ENCODE data around the gene IFT52. TPM values are rescaled to one million over a fixed set of nuclear protein-coding genes. Genes with fewer than 3 reads are reported as not detected.

Gene IFT52
- total RNA-seq, 2 donors from 2014 or later: 5.7 to 8.1 TPM

DNA sequence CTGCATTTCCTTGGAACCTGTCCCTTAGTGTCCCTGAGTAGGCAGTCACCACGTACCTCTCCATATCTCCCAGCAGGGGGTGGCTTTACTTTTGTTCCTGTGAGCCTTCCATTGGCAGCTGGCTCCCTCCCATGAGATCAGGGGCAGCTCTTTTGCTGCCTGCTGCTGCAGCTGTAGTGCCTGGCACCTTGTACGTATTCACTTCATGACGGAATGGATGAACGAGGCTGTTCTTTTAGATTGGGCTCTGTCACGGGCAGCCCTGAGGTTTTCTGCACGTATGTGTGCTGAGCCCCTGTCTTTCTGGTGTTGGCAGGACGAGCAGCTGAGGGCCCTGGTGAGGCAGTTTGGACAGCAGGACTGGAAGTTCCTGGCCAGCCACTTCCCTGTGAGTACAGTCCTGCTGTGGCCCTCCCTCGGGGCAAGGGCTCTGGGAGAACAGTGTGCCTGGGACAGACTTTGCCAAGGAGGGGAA lies 90.8 kb downstream of the IFT52 start:
- H3K4me1 ChIP-seq: no peaks in the 10 kb centered on the region
- H3K27me3 ChIP-seq: no peaks in the 10 kb centered on the region
- DNase-seq (ENCODE audit: low spot score): no peak
- TF ChIP-seq, protein P1, sequence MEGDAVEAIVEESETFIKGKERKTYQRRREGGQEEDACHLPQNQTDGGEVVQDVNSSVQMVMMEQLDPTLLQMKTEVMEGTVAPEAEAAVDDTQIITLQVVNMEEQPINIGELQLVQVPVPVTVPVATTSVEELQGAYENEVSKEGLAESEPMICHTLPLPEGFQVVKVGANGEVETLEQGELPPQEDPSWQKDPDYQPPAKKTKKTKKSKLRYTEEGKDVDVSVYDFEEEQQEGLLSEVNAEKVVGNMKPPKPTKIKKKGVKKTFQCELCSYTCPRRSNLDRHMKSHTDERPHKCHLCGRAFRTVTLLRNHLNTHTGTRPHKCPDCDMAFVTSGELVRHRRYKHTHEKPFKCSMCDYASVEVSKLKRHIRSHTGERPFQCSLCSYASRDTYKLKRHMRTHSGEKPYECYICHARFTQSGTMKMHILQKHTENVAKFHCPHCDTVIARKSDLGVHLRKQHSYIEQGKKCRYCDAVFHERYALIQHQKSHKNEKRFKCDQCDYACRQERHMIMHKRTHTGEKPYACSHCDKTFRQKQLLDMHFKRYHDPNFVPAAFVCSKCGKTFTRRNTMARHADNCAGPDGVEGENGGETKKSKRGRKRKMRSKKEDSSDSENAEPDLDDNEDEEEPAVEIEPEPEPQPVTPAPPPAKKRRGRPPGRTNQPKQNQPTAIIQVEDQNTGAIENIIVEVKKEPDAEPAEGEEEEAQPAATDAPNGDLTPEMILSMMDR (IDR thresholded peaks at IDR 0.05): no peak
- H3K4me3 ChIP-seq: no peak overlapping the region
- no peaks in the 10 kb centered on the region for H3K9me3 ChIP-seq
- H3K36me3 ChIP-seq: no peaks in the 10 kb centered on the region
- no peak overlapping the region for H3K27ac ChIP-seq

DNA sequence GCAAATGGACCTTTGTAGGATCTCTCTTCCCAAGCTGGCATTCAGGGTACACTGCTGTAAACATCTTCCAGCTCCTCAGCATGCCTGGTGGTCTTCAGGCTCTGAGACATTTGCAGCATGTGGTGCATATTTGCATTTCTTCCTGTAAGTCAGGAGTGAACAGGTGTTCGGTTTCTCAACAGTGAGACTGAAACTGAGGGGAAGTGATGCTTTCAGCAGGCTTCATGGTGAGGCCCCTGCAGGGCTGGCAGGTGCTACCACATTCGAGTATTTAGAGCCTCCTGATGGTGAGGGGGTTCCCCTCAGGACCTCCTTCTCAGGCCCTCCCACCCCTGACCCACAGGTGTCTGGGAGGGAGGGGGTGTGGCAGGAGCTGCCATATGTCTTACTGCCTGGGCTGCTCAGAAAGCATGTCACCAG lies 91.3 kb downstream of the IFT52 start:
- H3K9me3 ChIP-seq: no peaks in the 10 kb centered on the region
- H3K27ac ChIP-seq: no peak overlapping the region
- no peak for DNase-seq (ENCODE audit: low spot score)
- no peaks in the 10 kb centered on the region for H3K27me3 ChIP-seq
- no peak overlapping the region for H3K4me3 ChIP-seq
- no peaks in the 10 kb centered on the region for H3K4me1 ChIP-seq
- TF ChIP-seq, protein P1 (IDR thresholded peaks at IDR 0.05): no peak
- no peaks in the 10 kb centered on the region for H3K36me3 ChIP-seq

DNA sequence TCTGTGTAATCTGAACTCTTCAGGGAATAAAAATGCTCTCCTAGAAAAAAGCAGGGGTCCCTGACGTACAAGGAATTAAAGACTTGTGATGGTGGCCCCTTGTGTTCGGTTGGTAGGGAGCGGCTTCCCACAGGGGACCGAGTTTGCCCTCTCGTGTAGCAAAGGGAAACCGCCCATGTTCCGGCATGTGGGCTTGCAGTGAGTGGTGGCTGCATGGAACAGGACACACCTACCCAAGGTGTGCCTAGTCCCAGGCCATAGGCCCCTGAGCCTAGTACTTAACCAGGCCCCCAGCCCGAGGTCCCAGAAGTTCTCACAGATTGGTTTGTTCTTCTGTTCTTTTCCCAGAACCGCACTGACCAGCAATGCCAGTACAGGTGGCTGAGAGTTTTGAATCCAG lies 91.7 kb downstream of the IFT52 start:
- H3K36me3 ChIP-seq: no peaks in the 10 kb centered on the region
- no peak overlapping the region for H3K27ac ChIP-seq
- H3K27me3 ChIP-seq: no peaks in the 10 kb centered on the region
- H3K9me3 ChIP-seq: no peaks in the 10 kb centered on the region
- no peaks in the 10 kb centered on the region for H3K4me1 ChIP-seq
- no peak overlapping the region for H3K4me3 ChIP-seq
- no peak for DNase-seq (ENCODE audit: low spot score)
- TF ChIP-seq, protein P1 (IDR thresholded peaks at IDR 0.05): no peak

DNA sequence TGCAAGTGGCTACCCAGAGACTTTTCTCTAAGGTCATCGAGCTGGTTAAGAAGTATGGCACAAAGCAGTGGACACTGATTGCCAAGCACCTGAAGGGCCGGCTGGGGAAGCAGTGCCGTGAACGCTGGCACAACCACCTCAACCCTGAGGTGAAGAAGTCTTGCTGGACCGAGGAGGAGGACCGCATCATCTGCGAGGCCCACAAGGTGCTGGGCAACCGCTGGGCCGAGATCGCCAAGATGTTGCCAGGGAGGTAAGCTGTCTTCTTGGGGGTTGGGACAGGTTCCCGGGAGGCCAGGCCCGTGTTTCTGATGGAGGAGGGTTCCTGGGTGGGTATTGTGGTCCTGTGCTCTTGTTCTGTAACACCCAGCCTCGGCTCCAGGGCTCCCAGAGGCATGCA lies 96.1 kb downstream of the IFT52 start:
- no peak overlapping the region for H3K4me3 ChIP-seq
- TF ChIP-seq, protein P1 (IDR thresholded peaks at IDR 0.05): no peak
- no peak overlapping the region for H3K27ac ChIP-seq
- DNase-seq (ENCODE audit: low spot score): no peak
- no peaks in the 10 kb centered on the region for H3K4me1 ChIP-seq
- H3K9me3 ChIP-seq: no peaks in the 10 kb centered on the region
- H3K36me3 ChIP-seq: no peaks in the 10 kb centered on the region
- no peaks in the 10 kb centered on the region for H3K27me3 ChIP-seq

DNA sequence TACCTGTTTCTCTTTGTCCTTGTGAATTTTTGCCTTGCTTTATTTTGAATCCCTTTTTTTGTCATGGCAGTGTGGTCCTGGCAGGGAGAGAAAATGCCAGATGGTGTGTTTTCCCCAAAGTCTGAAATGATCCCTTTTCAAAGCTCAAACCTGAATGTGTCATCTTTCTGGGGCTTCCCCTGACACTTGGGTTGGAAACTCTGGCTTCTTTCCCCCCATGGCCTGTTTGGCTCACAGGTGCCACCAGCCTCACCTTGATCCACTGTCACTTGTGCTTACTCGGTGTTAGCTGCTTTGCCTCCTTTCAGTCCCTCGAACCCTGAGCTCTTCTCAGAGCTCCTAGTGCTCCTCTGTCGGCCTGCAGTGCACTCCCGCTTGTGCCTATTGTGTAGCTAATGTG lies 98.4 kb downstream of the IFT52 start:
- Histone ChIP-seq H3K27me3 (no peaks in the 10 kb centered on the region), H3K9me3 (no peaks in the 10 kb centered on the region), H3K4me1 (no peaks in the 10 kb centered on the region), H3K4me3 (no peak overlapping the region), H3K27ac (no peak overlapping the region), H3K36me3 (no peaks in the 10 kb centered on the region)
- TF ChIP-seq, protein P1 (IDR thresholded peaks at IDR 0.05): no peak
- no peak for DNase-seq (ENCODE audit: low spot score)

DNA sequence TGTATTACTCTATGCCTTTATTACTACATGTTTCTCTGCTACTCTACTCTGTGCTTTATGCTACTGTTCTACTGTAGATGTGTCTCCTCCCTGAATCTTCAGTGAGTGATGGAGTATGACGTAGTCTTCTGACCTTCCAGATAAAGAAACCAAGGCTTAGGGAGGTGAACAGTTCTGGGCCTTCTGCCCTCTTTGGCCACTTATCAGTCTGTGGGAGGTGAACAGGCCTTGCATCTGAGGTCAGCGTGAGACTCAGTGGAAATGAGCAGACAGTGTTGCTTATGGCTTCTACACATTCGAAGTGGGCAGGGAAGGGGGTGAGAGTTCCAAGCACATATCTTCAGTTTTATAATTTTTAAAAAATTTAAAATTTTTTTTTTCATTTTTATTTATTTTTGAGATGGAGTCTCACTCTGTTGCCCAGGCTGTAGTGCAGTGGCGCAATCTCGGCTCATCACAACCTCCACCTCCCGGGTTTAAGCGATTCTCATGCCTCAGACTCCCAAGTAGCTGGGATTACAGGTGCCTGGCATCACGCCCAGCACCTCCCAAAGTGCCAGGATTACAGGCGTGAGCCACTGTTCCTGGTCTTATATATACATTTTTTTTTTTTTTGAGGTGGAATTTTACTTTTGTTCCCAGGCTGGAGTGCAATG lies 100.3 kb downstream of the IFT52 start:
- Histone ChIP-seq H3K27ac (no peak overlapping the region), H3K9me3 (no peaks in the 10 kb centered on the region), H3K4me1 (no peaks in the 10 kb centered on the region), H3K27me3 (no peaks in the 10 kb centered on the region), H3K4me3 (no peak overlapping the region), H3K36me3 (no peaks in the 10 kb centered on the region)
- DNase-seq (ENCODE audit: low spot score): no peak
- TF ChIP-seq, protein P1 (IDR thresholded peaks at IDR 0.05): no peak
